OCI-LY7 (cell line): ENCODE data around the gene CNP. TPM values are rescaled to one million over a fixed set of nuclear protein-coding genes. Genes with fewer than 3 reads are reported as not detected.
"Not testable (repeated sequence)": the region's sequence is repeated elsewhere in the genome, so short reads cannot be mapped to it uniquely, and the experiment has no call there.

ENCODE experiments used
- BruUV-seq: library from RNA; stranded (reverse); fragments of 400-500 nt; replicated peaks from 2 replicates; lab custom pipeline; 2021; lab: Mats Ljungman, UMichigan
- CTCF ChIA-PET: fragments of 300-600 bp; sonication (Branson Sonifier 250); formaldehyde crosslinking; loops from one replicate; lab custom pipeline; 2022; ENCODE audit warnings: antibody characterized with exemption; ENCODE audit not compliant: unreplicated experiment; lab: Charles Lee
- POLR2A ChIA-PET: fragments of 300-600 bp; sonication (Branson Sonifier 250); formaldehyde crosslinking; loops from one replicate; lab custom pipeline; 2022; ENCODE audit warnings: antibody characterized with exemption; lab: Charles Lee
- DNase-seq: peaks from one replicate; pipeline ENCODE4 v3.0.0-alpha.2; 2015; ENCODE audit warnings: low spot score
- H2AFZ ChIP-seq: fragments of 200-600 bp; sonication (generic), shearing (Covaris generic); 2 replicates; pipeline ENCODE4 v1.6.1; 2014; ENCODE audit warnings: mild to moderate bottlenecking, antibody characterized with exemption, low read length, moderate library complexity
- H3K27ac ChIP-seq: fragments of 200-600 bp; sonication (generic); 2 replicates; pipeline ENCODE4 v1.5.1; 2014; ENCODE audit warnings: mixed run types, low read depth, mild to moderate bottlenecking, moderate library complexity, low read length, inconsistent platforms; ENCODE audit not compliant: poor library complexity, severe bottlenecking
- H3K36me3 ChIP-seq: fragments of 200-600 bp; sonication (generic); 2 replicates; pipeline ENCODE4 v1.6.1; 2014; ENCODE audit warnings: mild to moderate bottlenecking, antibody characterized with exemption, low read length, moderate library complexity, mixed read lengths; ENCODE audit not compliant: insufficient read depth
- H3K4me1 ChIP-seq: fragments of 200-600 bp; sonication (generic); 2 replicates; pipeline ENCODE4 v1.5.1; 2014; ENCODE audit warnings: mild to moderate bottlenecking, low read length; ENCODE audit not compliant: insufficient read depth, poor library complexity, severe bottlenecking
- H3K4me2 ChIP-seq: fragments of 200-600 bp; sonication (generic); 2 replicates; pipeline ENCODE4 v1.6.1; 2014; ENCODE audit warnings: mild to moderate bottlenecking, low read length
- H3K4me3 ChIP-seq: fragments of 200-600 bp; sonication (generic); 2 replicates; pipeline ENCODE4 v1.5.1; 2014; ENCODE audit warnings: mild to moderate bottlenecking, low read depth, low read length; ENCODE audit not compliant: poor library complexity, severe bottlenecking
- H3K79me2 ChIP-seq: fragments of 200-600 bp; sonication (generic); 2 replicates; pipeline ENCODE4 v1.6.1; 2016; ENCODE audit warnings: low read depth, mild to moderate bottlenecking, low read length, moderate library complexity, mixed read lengths; ENCODE audit not compliant: insufficient read depth
- H3K9me2 ChIP-seq: fragments of 200-600 bp; sonication (generic); 2 replicates; pipeline ENCODE4 v1.6.1; 2016; ENCODE audit warnings: mild to moderate bottlenecking, low read length, mixed read lengths; ENCODE audit not compliant: insufficient read depth
- H3K9me3 ChIP-seq: fragments of 200-600 bp; sonication (generic); 2 replicates; pipeline ENCODE4 v1.6.1; 2014; ENCODE audit warnings: mild to moderate bottlenecking, mixed run types, low read length, mixed read lengths
- H4K20me1 ChIP-seq: fragments of 200-600 bp; sonication (generic); 2 replicates; pipeline ENCODE4 v1.6.1; 2014; ENCODE audit warnings: mild to moderate bottlenecking, antibody characterized with exemption, low read length, moderate library complexity, mixed read lengths; ENCODE audit not compliant: insufficient read depth
- CTCF ChIP-seq: fragments of 200-600 bp; sonication (generic); conservative IDR thresholded peaks from 2 replicates; pipeline ENCODE4 v1.5.1; 2014; ENCODE audit warnings: mild to moderate bottlenecking, antibody characterized with exemption, low read length, moderate library complexity, mixed read lengths
- EZH2phosphoT487 ChIP-seq: fragments of 200-600 bp; sonication (generic); IDR thresholded peaks from 2 replicates; pipeline ENCODE4 v1.6.1; 2018; ENCODE audit warnings: low read depth, borderline replicate concordance, mild to moderate bottlenecking, mixed run types, antibody characterized with exemption, low read length, moderate library complexity, mixed read lengths
- intact Hi-C: fragments of 100-400 bp; cut with micrococcal nuclease; formaldehyde crosslinking; loops from one replicate; pipeline ENCODE4 v1.10.0; 2022; ENCODE audit not compliant: unreplicated experiment
- total RNA-seq, 2 experiments: library from RNA; depleted of rRNA in 1 of 2; stranded (reverse); fragments of >200 nt in 1 of 2; shearing (Covaris generic) in 1 of 2; gene quantifications; 2 replicates each; pipeline ENCODE4 v1.2.3, GENCODE V29; 2014 to 2022

Gene CNP
- total RNA-seq, 2 experiments from 2014 or later, result 34.1 to 50.6 TPM

GRCh38 chr17:42010898-42011516 lies 44.4 kb downstream of the CNP start:
- DNase-seq, result no peak
- intact Hi-C loops, result loop anchor here (10.0 kb wide), 1 partner anchor 244 kb away; no protein-coding TSS in a partner anchor
- Histone ChIP-seq H3K4me3 (no peak overlapping the region), H3K79me2 (peaks cover 100% of the 10 kb centered on the region), H3K4me1 (peaks cover 29% of the 10 kb centered on the region), H3K36me3 (peaks cover 57% of the 10 kb centered on the region), H3K27ac (no peak overlapping the region), H3K9me3 (no peaks in the 10 kb centered on the region), H2AFZ (no peak overlapping the region), H3K9me2 (no peaks in the 10 kb centered on the region), H3K4me2 (no peak overlapping the region), H4K20me1 (peaks cover 17% of the 10 kb centered on the region)
- POLR2A ChIA-PET, result no interaction called here
- CTCF ChIA-PET, result no interaction called here
- no peak for TF ChIP-seq CTCF
- TF ChIP-seq EZH2phosphoT487, result no peak
- no TSS peak for BruUV-seq

- H3K4me3 ChIP-seq, H3K9me2 ChIP-seq, H3K4me2 ChIP-seq, H2AFZ ChIP-seq, BruUV-seq, DNase-seq, H3K9me3 ChIP-seq, H3K27ac ChIP-seq, CTCF ChIA-PET: not testable (repeated sequence)
- POLR2A ChIA-PET, result interaction anchor here (0.5 to 1.0 kb wide), 2 partner anchors 15 to 594 kb away, joined by 4 to 5 read pairs; no protein-coding TSS in a partner anchor
- Histone ChIP-seq H3K36me3 (peaks cover 50% of the 10 kb centered on the region), H3K79me2 (peaks cover 98% of the 10 kb centered on the region), H3K4me1 (peaks cover 32% of the 10 kb centered on the region), H4K20me1 (peaks cover 17% of the 10 kb centered on the region)
- intact Hi-C loops, result loop anchor here (10.0 kb wide), 1 partner anchor 242 kb away; no protein-coding TSS in a partner anchor
These were observed 45.8 kb downstream of the CNP start for GRCh38 chr17:42012363-42012762.

GRCh38 chr17:42013740-42014139 lies 47.1 kb downstream of the CNP start:
- H3K27ac ChIP-seq, H2AFZ ChIP-seq, H3K4me2 ChIP-seq, CTCF ChIA-PET, BruUV-seq, H3K9me3 ChIP-seq, H3K9me2 ChIP-seq, DNase-seq, POLR2A ChIA-PET, H3K4me3 ChIP-seq: not testable (repeated sequence)
- H3K4me1 ChIP-seq, result peaks cover 42% of the 10 kb centered on the region
- intact Hi-C loops, result loop anchor here (10.0 kb wide), 1 partner anchor 241 kb away; no protein-coding TSS in a partner anchor
- H4K20me1 ChIP-seq, result peaks cover 17% of the 10 kb centered on the region
- peaks cover 46% of the 10 kb centered on the region for H3K36me3 ChIP-seq
- peaks cover 84% of the 10 kb centered on the region for H3K79me2 ChIP-seq
